Measurements from ENCODE around the gene DIP2C. TPM values are rescaled to one million over a fixed set of nuclear protein-coding genes. Genes with fewer than 3 reads are reported as not detected.

DIP2C gene
- total and polyA plus RNA-seq, 2 donors (not counting 1 experiment from before 2014, with no cell fraction given), result 1.3 to 1.9 TPM

GRCh38 chr10:717458-717857, 28.0 kb upstream of the DIP2C start:
- POLR2A ChIA-PET, result no interaction called here
- H3K27me3 Mint-ChIP-seq, result peaks cover 8% of the 10 kb centered on the region
- intact Hi-C loops (cut with micrococcal nuclease), result no loop called here
- no peak overlapping the region for H3K27ac ChIP-seq (ENCODE audit: low read length in 2 of 2)
- ATAC-seq (ENCODE audit: low read depth) (no peak), DNase-seq (no peak)
- H3K4me2 ChIP-seq (replicated peaks; ENCODE audit: low read depth, low read length, poor library complexity, severe bottlenecking), result no peak overlapping the region
- H3K27ac Mint-ChIP-seq, result no peak overlapping the region
- peaks cover 8% of the 10 kb centered on the region for H3K9me3 Mint-ChIP-seq (ENCODE audit: insufficient read depth)
- CTCF ChIA-PET, result no interaction called here
- peaks cover 0 to 16% (median 4%) of the 10 kb centered on the region in 3 donors for H3K9me3 ChIP-seq (ENCODE audit: control extremely low read depth in 1 of 3, control insufficient read depth in 2 of 3, insufficient read depth in 1 of 3, low read length in 2 of 3)
- TF ChIP-seq EZH2 (IDR thresholded peaks at IDR 0.05; ENCODE audit: borderline replicate concordance, insufficient read depth, low read depth, low read length, poor library complexity, severe bottlenecking), result no peak
- no peaks in the 10 kb centered on the region for H3K79me2 ChIP-seq (ENCODE audit: control insufficient read depth, insufficient read depth, low read length)
- H3K4me3 ChIP-seq (ENCODE audit: control extremely low read depth in 1 of 5, extremely low read depth in 1 of 5, insufficient read depth in 1 of 5, low read depth in 2 of 5, low read length in 4 of 5), result no peak overlapping the region
- H3K27me3 ChIP-seq (replicated peaks in 1 of 4; ENCODE audit: control extremely low read depth in 1 of 4, control insufficient read depth in 3 of 4, insufficient read depth in 4 of 4, low read length in 3 of 4), result peaks cover 0 to 5% (median 0%) of the 10 kb centered on the region in 4 experiments
- H3K36me3 ChIP-seq (replicated peaks in 1 of 2; ENCODE audit: control extremely low read depth in 1 of 2, control insufficient read depth in 1 of 2, extremely low read depth in 1 of 2, insufficient read depth in 2 of 2, low read length in 1 of 2), result no peaks in the 10 kb centered on the region
- 100% methylated on average over 2 of the region's 11 CpGs for WGBS (ENCODE audit: insufficient coverage)
- no peak overlapping the region for H2AFZ ChIP-seq (ENCODE audit: insufficient read depth, low read depth, low read length, poor library complexity, severe bottlenecking)
- H3K4me1 ChIP-seq (ENCODE audit: control insufficient read depth in 2 of 2, insufficient read depth in 2 of 2, low read length in 2 of 2), result no peaks in the 10 kb centered on the region
- no peaks in the 10 kb centered on the region for H3K4me1 Mint-ChIP-seq
- H3K9ac ChIP-seq (ENCODE audit: low read length), result no peak overlapping the region
- no peaks in the 10 kb centered on the region for H4K20me1 ChIP-seq (ENCODE audit: control insufficient read depth, insufficient read depth, low read length, poor library complexity, severe bottlenecking)
- no peak overlapping the region for H3K4me3 Mint-ChIP-seq

GRCh38 chr10:716821-717220, 27.4 kb upstream of the DIP2C start:
- Mint-ChIP-seq H3K9me3 (ENCODE audit: insufficient read depth) (peaks cover 8% of the 10 kb centered on the region), H3K4me3 (no peak overlapping the region), H3K27me3 (peaks cover 8% of the 10 kb centered on the region), H3K4me1 (no peaks in the 10 kb centered on the region), H3K27ac (no peak overlapping the region)
- Histone ChIP-seq H3K4me1 (ENCODE audit: control insufficient read depth in 2 of 2, insufficient read depth in 2 of 2, low read length in 2 of 2) (no peaks in the 10 kb centered on the region), H4K20me1 (ENCODE audit: control insufficient read depth, insufficient read depth, low read length, poor library complexity, severe bottlenecking) (no peaks in the 10 kb centered on the region), H3K9ac (ENCODE audit: low read length) (no peak overlapping the region), H2AFZ (ENCODE audit: insufficient read depth, low read depth, low read length, poor library complexity, severe bottlenecking) (no peak overlapping the region), H3K36me3 (replicated peaks in 1 of 2; ENCODE audit: control extremely low read depth in 1 of 2, control insufficient read depth in 1 of 2, extremely low read depth in 1 of 2, insufficient read depth in 2 of 2, low read length in 1 of 2) (no peaks in the 10 kb centered on the region), H3K9me3 (ENCODE audit: control extremely low read depth in 1 of 3, control insufficient read depth in 2 of 3, insufficient read depth in 1 of 3, low read length in 2 of 3) (peaks cover 0 to 15% (median 4%) of the 10 kb centered on the region in 3 donors), H3K27ac (ENCODE audit: low read length in 2 of 2) (no peak overlapping the region), H3K79me2 (ENCODE audit: control insufficient read depth, insufficient read depth, low read length) (no peaks in the 10 kb centered on the region), H3K4me2 (replicated peaks; ENCODE audit: low read depth, low read length, poor library complexity, severe bottlenecking) (no peak overlapping the region), H3K27me3 (replicated peaks in 1 of 4; ENCODE audit: control extremely low read depth in 1 of 4, control insufficient read depth in 3 of 4, insufficient read depth in 4 of 4, low read length in 3 of 4) (peaks cover 0 to 5% (median 0%) of the 10 kb centered on the region in 4 experiments), H3K4me3 (ENCODE audit: control extremely low read depth in 1 of 5, extremely low read depth in 1 of 5, insufficient read depth in 1 of 5, low read depth in 2 of 5, low read length in 4 of 5) (no peak overlapping the region)
- CTCF ChIA-PET, result no interaction called here
- POLR2A ChIA-PET, result no interaction called here
- WGBS (ENCODE audit: insufficient coverage), result 0% methylated on average over 1 of the region's 5 CpGs
- intact Hi-C loops (cut with micrococcal nuclease), result no loop called here
- TF ChIP-seq CTCF (IDR thresholded peaks at IDR 0.05) (no peak), EZH2 (IDR thresholded peaks at IDR 0.05; ENCODE audit: borderline replicate concordance, insufficient read depth, low read depth, low read length, poor library complexity, severe bottlenecking) (no peak)
- DNase-seq, result no peak
- no peak for ATAC-seq (ENCODE audit: low read depth)
